GM18505 (cell line): ENCODE measurements around the gene ASCC2.
"Not testable (repeated sequence)": the region's sequence is repeated elsewhere in the genome, so short reads cannot be mapped to it uniquely, and the experiment has no call there.

Experiments used
- ATAC-seq: cut with Tn5 transposase; IDR thresholded peaks from one replicate; pipeline ENCODE4 v1.9.1; 2021; ENCODE audit not compliant: unreplicated experiment
- POLR2A ChIP-seq: IDR thresholded peaks from 4 replicates; pipeline ENCODE4 v1.6.1; 2011; ENCODE audit warnings: borderline replicate concordance; ENCODE audit not compliant: insufficient read depth, insufficient read length; ENCODE audit errors: extremely low read depth

ASCC2 gene

DNA sequence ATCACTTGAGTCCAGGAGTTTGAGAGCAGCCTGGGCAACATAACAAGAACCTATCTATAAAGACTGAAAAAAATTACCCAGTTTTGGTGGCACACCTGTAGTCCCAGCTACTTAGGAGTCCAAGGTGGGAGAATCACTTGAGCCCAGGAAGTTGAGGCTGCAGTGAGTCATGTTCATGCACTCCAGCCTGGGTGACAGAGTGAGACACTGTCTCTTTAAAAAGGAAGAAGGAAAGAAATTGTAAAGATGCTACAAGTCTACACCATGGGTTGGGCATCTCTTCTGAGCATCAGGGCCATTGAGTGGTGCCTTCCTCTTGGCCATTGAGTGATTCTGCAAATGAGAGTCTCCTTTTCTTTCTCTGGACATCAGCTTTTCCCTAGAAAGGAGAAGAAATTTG, 29.2 kb upstream of the ASCC2 start:
- no peak for ATAC-seq
- no peak for TF ChIP-seq POLR2A

DNA sequence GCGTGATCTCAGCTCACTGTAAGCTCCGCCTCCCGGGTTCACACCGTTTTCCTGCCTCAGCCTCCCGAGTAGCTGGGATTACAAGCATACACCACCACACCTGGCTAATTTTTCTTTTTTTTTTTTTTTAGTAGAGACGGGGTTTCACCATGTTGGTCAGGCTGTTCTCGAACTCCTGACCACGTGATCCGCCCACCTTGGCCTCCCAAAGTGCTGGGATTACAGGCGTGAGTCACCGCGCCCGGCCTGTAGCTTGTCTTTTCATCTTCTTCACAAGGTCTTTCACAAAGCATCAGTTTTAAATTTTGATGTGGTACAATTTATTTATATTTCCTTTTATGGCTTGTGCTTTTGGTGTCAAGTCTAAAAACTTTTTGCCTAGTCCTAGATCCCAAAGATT, 27.5 kb upstream of the ASCC2 start:
- ATAC-seq = not testable (repeated sequence)

DNA sequence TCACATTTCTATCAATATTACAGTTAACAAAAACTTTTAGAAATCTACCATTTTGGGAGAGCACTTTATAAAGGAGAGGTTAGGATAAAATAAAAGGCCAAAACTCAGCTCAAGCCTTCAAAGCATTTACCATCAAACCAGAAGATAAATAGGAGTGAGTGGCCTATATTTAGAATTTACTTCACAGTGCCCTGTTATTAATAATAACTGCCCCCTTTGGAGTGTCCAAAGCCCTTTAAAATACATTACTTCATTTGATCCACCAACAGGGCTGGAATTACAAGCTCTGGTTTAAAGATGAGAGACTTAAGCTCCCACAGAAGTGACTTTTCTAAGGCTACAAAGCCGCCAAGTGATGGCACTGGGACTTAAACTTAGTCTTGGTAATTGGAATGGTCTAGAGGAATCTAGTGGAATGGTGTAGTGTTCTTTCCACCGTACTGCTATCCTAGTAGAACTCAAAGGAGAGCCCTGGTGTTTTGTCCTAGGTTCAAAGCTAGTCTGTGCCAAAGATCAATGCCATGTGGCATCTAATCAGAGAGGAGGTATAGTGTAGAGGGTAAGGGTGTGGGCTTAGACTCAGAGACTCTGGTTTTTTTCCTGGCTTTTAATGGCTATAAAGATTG, 23.7 kb upstream of the ASCC2 start:
- TF ChIP-seq POLR2A = no peak
- no peak for ATAC-seq

GRCh38 chr22:29860006-29860766, 22.1 kb upstream of the ASCC2 start:
- no peak for ATAC-seq
- no peak for TF ChIP-seq POLR2A

DNA sequence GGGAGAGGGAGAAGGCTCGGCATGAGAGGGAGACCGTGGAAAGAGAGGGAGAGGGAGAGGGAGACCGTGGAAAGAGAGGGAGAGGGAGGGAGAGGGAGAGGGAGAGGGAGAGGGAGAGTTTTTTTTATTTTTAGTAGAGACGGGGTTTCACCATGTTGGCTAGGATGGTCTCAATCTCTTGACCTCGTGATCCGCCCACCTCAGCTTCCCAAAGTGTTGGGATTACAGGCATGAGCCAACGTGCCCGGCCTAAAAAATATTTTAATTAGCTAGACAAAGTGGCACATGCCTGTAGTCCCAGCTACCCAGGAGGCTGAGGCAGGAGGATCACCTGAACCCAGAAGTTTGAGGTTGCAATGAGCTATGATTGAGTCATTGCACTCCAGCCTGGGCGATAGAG, 21.0 kb upstream of the ASCC2 start:
- not testable (repeated sequence) for ATAC-seq

DNA sequence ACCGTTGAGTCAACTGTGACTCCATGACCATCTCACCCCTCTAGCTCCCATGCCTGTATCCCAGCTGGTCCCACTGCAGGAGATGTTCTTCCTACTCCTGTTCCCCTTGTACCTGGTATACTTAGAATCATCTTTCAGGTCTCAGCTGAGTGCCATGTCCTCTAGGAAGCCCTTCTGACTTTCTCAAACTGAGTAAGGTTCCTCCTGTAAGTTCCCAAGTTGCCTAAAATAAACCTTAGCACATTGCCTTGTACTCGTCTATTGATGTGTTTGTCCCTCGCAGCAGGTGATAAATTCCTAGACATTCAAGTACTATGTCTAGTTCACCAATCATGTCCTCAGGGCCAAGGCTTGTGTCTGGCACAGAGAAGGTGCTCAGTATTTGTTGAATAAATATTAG, 18.4 kb upstream of the ASCC2 start:
- TF ChIP-seq POLR2A = no peak
- no peak for ATAC-seq

GRCh38 chr22:29855611-29856181, 17.6 kb upstream of the ASCC2 start:
- no peak for TF ChIP-seq POLR2A

DNA sequence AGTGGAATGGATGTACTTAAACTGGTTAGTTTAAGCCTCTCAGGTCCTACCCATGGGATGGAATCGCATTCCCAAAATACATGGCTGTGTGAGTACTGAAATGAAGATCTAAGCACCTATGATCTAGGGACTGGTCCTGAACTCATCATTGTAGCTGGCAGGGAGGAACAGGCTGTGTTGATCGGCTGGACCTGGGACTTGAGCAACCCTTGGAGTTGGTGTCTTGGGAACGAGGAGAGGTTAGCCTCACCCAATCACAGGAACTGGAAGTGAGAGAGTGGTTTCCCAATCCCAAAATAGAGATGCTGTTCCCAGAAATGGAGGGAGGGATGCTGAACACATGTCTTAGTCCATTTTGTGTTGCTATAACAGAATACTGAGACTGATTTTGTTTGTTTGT, 16.4 kb upstream of the ASCC2 start:
- no peak for TF ChIP-seq POLR2A
- no peak for ATAC-seq

More at GRCh38 chr22:29855611-29856181, 17.6 kb upstream of the ASCC2 start:
- ATAC-seq = no peak

GRCh38 chr22:29848111-29848510, 10.0 kb upstream of the ASCC2 start:
- TF ChIP-seq POLR2A = no peak
- ATAC-seq = no peak

DNA sequence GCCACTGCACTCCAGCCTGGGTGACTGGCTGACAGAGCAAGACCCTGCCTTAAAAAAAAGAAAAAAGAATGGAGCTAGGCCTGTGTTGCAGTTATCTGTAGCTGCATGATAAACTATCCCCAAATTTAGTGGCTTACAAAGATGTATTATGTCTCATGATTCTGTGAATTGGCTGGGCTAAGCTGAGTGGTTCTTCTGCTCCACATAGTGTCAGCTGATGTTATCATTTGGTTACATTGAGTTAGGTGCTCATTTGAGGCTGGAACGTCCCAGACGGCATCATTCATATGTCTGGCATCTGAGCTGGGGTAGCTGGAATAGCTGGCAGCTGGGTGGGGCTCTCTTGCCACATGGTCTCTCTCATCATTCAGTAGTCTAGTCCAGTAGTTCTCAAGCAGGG, 8.2 kb upstream of the ASCC2 start:
- no peak for ATAC-seq
- no peak for TF ChIP-seq POLR2A

- no peak for ATAC-seq
- TF ChIP-seq POLR2A = no peak
Measured at GRCh38 chr22:29842740-29843139, 4.7 kb upstream of the ASCC2 start.

- ATAC-seq = no peak
- TF ChIP-seq POLR2A = no peak
Measured at GRCh38 chr22:29842172-29842571, 4.1 kb upstream of the ASCC2 start.

GRCh38 chr22:29840498-29840897, 2.4 kb upstream of the ASCC2 start:
- ATAC-seq = no peak
- TF ChIP-seq POLR2A = no peak

DNA sequence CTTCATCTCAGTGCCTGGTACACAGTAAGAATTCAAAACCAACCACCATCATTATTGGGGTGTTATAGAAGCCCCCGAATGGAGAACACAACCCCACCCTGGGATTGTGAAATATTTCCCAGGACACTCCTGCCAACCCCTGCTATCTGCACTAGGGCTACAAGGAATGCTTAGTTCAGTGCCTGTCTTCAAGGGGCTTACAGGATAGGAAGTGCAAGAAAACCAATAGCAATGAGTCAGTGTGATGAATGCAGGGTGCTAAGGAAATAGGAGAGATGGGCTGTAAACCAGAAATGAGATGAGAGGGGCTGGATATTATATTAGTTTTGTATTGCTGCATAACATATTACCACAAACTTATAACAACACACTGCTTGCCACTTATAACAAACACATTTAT, 965 bp upstream of the ASCC2 start:
- TF ChIP-seq POLR2A = no peak
- ATAC-seq = no peak
